ENCODE measurements around the gene POLR1G. TPM values are rescaled to one million over a fixed set of nuclear protein-coding genes. Genes with fewer than 3 reads are reported as not detected.

The POLR1G gene, protein sequence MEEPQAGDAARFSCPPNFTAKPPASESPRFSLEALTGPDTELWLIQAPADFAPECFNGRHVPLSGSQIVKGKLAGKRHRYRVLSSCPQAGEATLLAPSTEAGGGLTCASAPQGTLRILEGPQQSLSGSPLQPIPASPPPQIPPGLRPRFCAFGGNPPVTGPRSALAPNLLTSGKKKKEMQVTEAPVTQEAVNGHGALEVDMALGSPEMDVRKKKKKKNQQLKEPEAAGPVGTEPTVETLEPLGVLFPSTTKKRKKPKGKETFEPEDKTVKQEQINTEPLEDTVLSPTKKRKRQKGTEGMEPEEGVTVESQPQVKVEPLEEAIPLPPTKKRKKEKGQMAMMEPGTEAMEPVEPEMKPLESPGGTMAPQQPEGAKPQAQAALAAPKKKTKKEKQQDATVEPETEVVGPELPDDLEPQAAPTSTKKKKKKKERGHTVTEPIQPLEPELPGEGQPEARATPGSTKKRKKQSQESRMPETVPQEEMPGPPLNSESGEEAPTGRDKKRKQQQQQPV
- total RNA-seq (18.0 and 19.5 TPM in 2 replicates), polyA plus RNA-seq (6.6 and 6.7 TPM in 2 replicates), polyA minus RNA-seq (4.0 and 5.3 TPM in 2 replicates), Bru-seq, nascent RNA (percentile 68 among the genes with signal in this experiment), BruChase-seq, experiment 1, labeled RNA remaining after a 6-hour chase (percentile 83 among the genes with signal in this experiment), BruChase-seq, experiment 2, labeled RNA remaining after a 2-hour chase (percentile 87 among the genes with signal in this experiment)
- 7.9 and 8.1 TPM in 2 replicates for polyA plus RNA-seq (2011; cell fraction: cytosol; rRNA removed)
- polyA plus RNA-seq (2011; cell fraction: nucleus; rRNA removed), result 4.1 and 5.9 TPM in 2 replicates
- polyA plus RNA-seq (2012), result 8.4 and 9.8 TPM in 2 replicates
- 10.7 TPM for polyA minus RNA-seq (2011; cell fraction: cytosol; rRNA and poly(A)+ RNA removed)
- polyA minus RNA-seq (2011; cell fraction: nucleus; rRNA and poly(A)+ RNA removed), result 1.6 and 2.1 TPM in 2 replicates
- long read RNA-seq, transcript CD3EAP-201 (3 exons, 3,286 nt), result major isoform, 33 of 56 reads
- long read RNA-seq, transcript CD3EAP-202 (3 exons, 1,830 nt), result minor isoform, 7 of 56 reads
- long read RNA-seq, partial matches to known transcripts, result 9 of 56 reads
- long read RNA-seq, other reads (novel, unspliced or antisense), result 3 of 56 reads

DNA sequence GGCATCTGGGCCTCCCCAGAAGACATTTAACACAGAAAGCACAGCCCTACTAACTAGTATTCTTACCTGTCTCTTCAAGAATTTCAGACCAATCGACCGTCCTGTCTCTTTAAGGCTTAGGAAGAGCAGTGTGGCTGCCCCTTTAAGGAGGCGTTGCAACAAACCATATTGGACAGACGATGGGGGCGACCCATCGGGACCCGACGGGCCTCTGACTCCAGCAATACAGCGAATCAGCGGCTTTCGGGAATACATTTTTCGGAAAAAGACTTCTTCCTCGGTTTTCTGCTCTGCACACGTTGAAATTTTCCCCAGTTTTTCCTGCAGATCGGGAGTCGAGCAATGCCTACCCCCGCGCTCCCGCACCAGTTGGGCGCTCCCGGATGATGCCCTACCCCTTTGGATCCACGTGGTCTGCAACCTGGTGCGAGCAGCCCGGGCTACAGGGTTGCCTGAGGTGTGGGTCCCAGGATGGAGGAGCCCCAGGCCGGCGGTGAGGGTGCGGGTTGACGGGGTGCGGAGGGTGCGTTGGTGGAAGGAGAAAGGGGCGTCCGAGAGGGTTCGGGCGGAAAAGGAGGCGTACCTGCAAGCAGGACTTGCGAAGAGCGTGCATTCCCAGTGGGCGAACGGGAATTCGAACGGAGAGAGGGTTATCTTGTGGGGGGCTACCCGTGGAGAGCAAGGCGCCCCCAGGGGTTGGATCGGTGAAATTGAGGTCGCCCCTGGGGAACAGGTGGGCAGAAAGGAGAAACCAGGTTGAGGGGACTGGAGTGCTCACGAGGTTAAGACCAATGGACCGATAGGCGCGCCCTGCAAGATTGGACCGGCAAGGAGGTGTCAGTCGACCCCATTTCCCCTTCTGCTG lies at the start of gene POLR1G:
POLR1G (plus strand) TSS at position 419 of the 865 bp plus-strand sequence; CDS start at position 472, 53 bp downstream.
- ChIA-PET CTCF (interaction anchor here (1.0 to 2.1 kb wide), 6 partner anchors 22 to 78 kb away, joined by 3 to 19 read pairs (median 6); no protein-coding TSS in a partner anchor), POLR2A (interaction anchor here (1.0 kb wide), 1 partner anchor 63 kb away, joined by 3 read pairs; no protein-coding TSS in a partner anchor)
- Histone ChIP-seq H3K4me3 (replicated peaks in 1 of 3; ENCODE audit: insufficient read depth in 1 of 3, low read depth in 1 of 3, low read length in 3 of 3) (peak within 1 kb of the TSS; percentile 63 to 83 (median 81)), H3K9ac (replicated peaks; ENCODE audit: extremely low read depth, insufficient read depth, low read length) (peak within 1 kb of the TSS; percentile 82), H3K9me1 (replicated peaks; ENCODE audit: control insufficient read depth, extremely low read depth, insufficient read depth, low read length) (no peaks in the 10 kb centered on the region), H3K79me2 (ENCODE audit: control insufficient read depth, insufficient read depth, low read length) (peaks cover 57% of the 10 kb centered on the region), H3K4me1 (ENCODE audit: control insufficient read depth, extremely low read depth, insufficient read depth, low read length) (peaks cover 27% of the 10 kb centered on the region), H3K27ac (ENCODE audit: insufficient read depth, low read depth, low read length) (peak within 1 kb of the TSS; percentile 88), H2AFZ (ENCODE audit: low read depth, low read length) (peak within 1 kb of the TSS; percentile 30), H3K4me2 (ENCODE audit: insufficient read depth, low read length) (peak within 1 kb of the TSS; percentile 56), H3K27me3 (ENCODE audit: control insufficient read depth in 2 of 2, insufficient read depth in 2 of 2, low read length in 2 of 2) (no peaks in the 10 kb centered on the region), H4K20me1 (replicated peaks; ENCODE audit: control insufficient read depth, extremely low read depth, insufficient read depth, low read length) (no peaks in the 10 kb centered on the region), H3K9me3 (replicated peaks; ENCODE audit: control insufficient read depth, insufficient read depth, low read length) (no peaks in the 10 kb centered on the region), H3K36me3 (ENCODE audit: control insufficient read depth in 2 of 2, extremely low read depth in 1 of 2, insufficient read depth in 2 of 2, low read length in 2 of 2) (no peaks in the 10 kb centered on the region)
- TF ChIP-seq POLR2A (IDR thresholded peaks at IDR 0.05; ENCODE audit: low read depth, low read length) (peak; percentile 42), POLR2AphosphoS5 (IDR thresholded peaks at IDR 0.05; ENCODE audit: insufficient read depth, low read depth, low read length) (peak; percentile 64), MYC (IDR thresholded peaks at IDR 0.05; ENCODE audit: low read depth, low read length) (peak; percentile 95)
- TF ChIP-seq, protein P1, sequence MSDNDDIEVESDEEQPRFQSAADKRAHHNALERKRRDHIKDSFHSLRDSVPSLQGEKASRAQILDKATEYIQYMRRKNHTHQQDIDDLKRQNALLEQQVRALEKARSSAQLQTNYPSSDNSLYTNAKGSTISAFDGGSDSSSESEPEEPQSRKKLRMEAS (IDR thresholded peaks at IDR 0.05; ENCODE audit: insufficient read depth, insufficient read length), result peak; percentile 93
- TF ChIP-seq, protein P2, sequence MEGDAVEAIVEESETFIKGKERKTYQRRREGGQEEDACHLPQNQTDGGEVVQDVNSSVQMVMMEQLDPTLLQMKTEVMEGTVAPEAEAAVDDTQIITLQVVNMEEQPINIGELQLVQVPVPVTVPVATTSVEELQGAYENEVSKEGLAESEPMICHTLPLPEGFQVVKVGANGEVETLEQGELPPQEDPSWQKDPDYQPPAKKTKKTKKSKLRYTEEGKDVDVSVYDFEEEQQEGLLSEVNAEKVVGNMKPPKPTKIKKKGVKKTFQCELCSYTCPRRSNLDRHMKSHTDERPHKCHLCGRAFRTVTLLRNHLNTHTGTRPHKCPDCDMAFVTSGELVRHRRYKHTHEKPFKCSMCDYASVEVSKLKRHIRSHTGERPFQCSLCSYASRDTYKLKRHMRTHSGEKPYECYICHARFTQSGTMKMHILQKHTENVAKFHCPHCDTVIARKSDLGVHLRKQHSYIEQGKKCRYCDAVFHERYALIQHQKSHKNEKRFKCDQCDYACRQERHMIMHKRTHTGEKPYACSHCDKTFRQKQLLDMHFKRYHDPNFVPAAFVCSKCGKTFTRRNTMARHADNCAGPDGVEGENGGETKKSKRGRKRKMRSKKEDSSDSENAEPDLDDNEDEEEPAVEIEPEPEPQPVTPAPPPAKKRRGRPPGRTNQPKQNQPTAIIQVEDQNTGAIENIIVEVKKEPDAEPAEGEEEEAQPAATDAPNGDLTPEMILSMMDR (IDR thresholded peaks at IDR 0.05; ENCODE audit: extremely low read depth in 1 of 2, insufficient read depth in 1 of 2, low read depth in 1 of 2, low read length in 2 of 2), result no peak
- BruUV-seq (replicated peaks), result TSS peak; percentile 1
- DNase-seq (ENCODE audit: low read depth, low spot score) (peak; percentile 93), FAIRE-seq (no peak)
- intact Hi-C loops (cut with micrococcal nuclease) (no loop called here), dilution Hi-C loops (cut with MboI; ENCODE audit: extremely low pct_ligation_motif_present, low sequenced_read_pairs) (no loop called here)
